Duodenal mucosa (tissue), 2 donors: ENCODE data around the gene PCDHGA1.

Experiments used
- H3K27ac ChIP-seq: one replicate; pipeline ENCODE4 v1.7.0; 2013; ENCODE audit warnings: low read depth, low read length
- H3K27me3 ChIP-seq, 2 donors: one replicate each; pipeline ENCODE4 v1.7.0; 2013; ENCODE audit warnings: low read length in 2 of 2, control low read depth in 1 of 2; ENCODE audit not compliant: insufficient read depth in 2 of 2, control insufficient read depth in 1 of 2
- H3K36me3 ChIP-seq, 2 donors: one replicate each; pipeline ENCODE4 v1.7.0; 2013; ENCODE audit warnings: low read length in 2 of 2, control low read depth in 1 of 2; ENCODE audit not compliant: insufficient read depth in 2 of 2, control insufficient read depth in 1 of 2
- H3K4me1 ChIP-seq, 2 donors: one replicate each; pipeline ENCODE4 v1.7.0; 2013; ENCODE audit warnings: low read length in 2 of 2, control low read depth in 1 of 2; ENCODE audit not compliant: insufficient read depth in 2 of 2, control insufficient read depth in 1 of 2
- H3K4me3 ChIP-seq, 2 donors: one replicate each; pipeline ENCODE4 v1.7.0; 2013; ENCODE audit warnings: low read length in 2 of 2, low read depth in 1 of 2
- H3K9ac ChIP-seq, 2 donors: one replicate each; pipeline ENCODE4 v1.7.0; 2013; ENCODE audit warnings: low read length in 2 of 2, low read depth in 1 of 2
- H3K9me3 ChIP-seq, 2 donors: one replicate each; pipeline ENCODE4 v1.7.0; 2013; ENCODE audit warnings: low read length in 2 of 2, control low read depth in 1 of 2; ENCODE audit not compliant: control insufficient read depth in 1 of 2

PCDHGA1 gene

DNA sequence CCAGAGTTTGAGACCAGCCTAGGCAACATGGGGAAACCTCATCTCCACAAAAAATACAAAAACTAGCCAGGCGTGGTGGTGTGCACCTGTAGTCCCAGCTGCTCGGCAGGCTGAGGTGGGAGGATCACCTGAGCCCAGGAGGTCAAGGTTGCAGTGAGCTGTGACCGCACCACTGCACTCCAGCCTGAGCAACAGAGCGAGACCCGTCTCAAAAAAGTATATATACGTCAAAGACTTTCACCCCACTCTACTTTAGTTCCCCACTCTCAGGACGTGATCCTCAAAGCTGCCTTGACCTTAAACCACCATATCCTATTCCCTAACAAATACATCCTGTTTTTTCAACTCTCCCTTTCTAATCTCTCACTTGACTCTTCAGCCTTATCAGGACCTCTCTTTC is 199.6 kb downstream of the PCDHGA1 start:
- Histone ChIP-seq H3K27me3 (no peaks in the 10 kb centered on the region), H3K27ac (no peak overlapping the region), H3K9ac (no peak overlapping the region), H3K4me1 (peaks cover 11 to 14% of the 10 kb centered on the region in 2 donors), H3K9me3 (no peaks in the 10 kb centered on the region), H3K4me3 (no peak overlapping the region), H3K36me3 (peaks cover 22 to 68% of the 10 kb centered on the region in 2 donors)

GRCh38 chr5:141532726-141533125 is 202.4 kb downstream of the PCDHGA1 start:
- Histone ChIP-seq H3K9ac (no peak overlapping the region), H3K9me3 (no peaks in the 10 kb centered on the region), H3K4me3 (no peak overlapping the region), H3K36me3 (peaks cover 20 to 49% of the 10 kb centered on the region in 2 donors), H3K4me1 (no peaks in the 10 kb centered on the region), H3K27ac (no peak overlapping the region), H3K27me3 (no peaks in the 10 kb centered on the region)

GRCh38 chr5:141533897-141534296 is 203.6 kb downstream of the PCDHGA1 start:
- Histone ChIP-seq H3K27me3 (no peaks in the 10 kb centered on the region), H3K27ac (no peak overlapping the region), H3K9ac (no peak overlapping the region), H3K9me3 (no peaks in the 10 kb centered on the region), H3K4me1 (no peaks in the 10 kb centered on the region), H3K4me3 (no peak overlapping the region), H3K36me3 (peaks cover 12 to 37% of the 10 kb centered on the region in 2 donors)

GRCh38 chr5:141534492-141535213 is 204.3 kb downstream of the PCDHGA1 start:
- Histone ChIP-seq H3K9me3 (no peaks in the 10 kb centered on the region), H3K36me3 (peaks cover 8 to 30% of the 10 kb centered on the region in 2 donors), H3K27ac (no peak overlapping the region), H3K4me1 (no peaks in the 10 kb centered on the region), H3K4me3 (no peak overlapping the region), H3K27me3 (no peaks in the 10 kb centered on the region), H3K9ac (no peak overlapping the region)

GRCh38 chr5:141543053-141543452 is 212.7 kb downstream of the PCDHGA1 start:
- no peak overlapping the region for H3K9ac ChIP-seq
- H3K9me3 ChIP-seq = peaks cover 7 to 12% of the 10 kb centered on the region in 2 donors
- no peaks in the 10 kb centered on the region for H3K4me1 ChIP-seq
- no peak overlapping the region for H3K27ac ChIP-seq
- peaks cover 12 to 23% of the 10 kb centered on the region in 2 donors for H3K36me3 ChIP-seq
- no peak overlapping the region for H3K4me3 ChIP-seq
- H3K27me3 ChIP-seq = no peaks in the 10 kb centered on the region

GRCh38 chr5:141547488-141547887 is 217.2 kb downstream of the PCDHGA1 start:
- Histone ChIP-seq H3K9me3 (peaks cover 11 to 16% of the 10 kb centered on the region in 2 donors), H3K9ac (no peak overlapping the region), H3K27me3 (no peaks in the 10 kb centered on the region), H3K4me3 (no peak overlapping the region), H3K36me3 (peaks cover 20 to 34% of the 10 kb centered on the region in 2 donors), H3K4me1 (no peaks in the 10 kb centered on the region), H3K27ac (no peak overlapping the region)

- peaks cover 20 to 34% of the 10 kb centered on the region in 2 donors for H3K36me3 ChIP-seq
- H3K9ac ChIP-seq = no peak overlapping the region
- no peaks in the 10 kb centered on the region for H3K27me3 ChIP-seq
- H3K4me1 ChIP-seq = no peaks in the 10 kb centered on the region
- H3K27ac ChIP-seq = no peak overlapping the region
- peaks cover 11 to 16% of the 10 kb centered on the region in 2 donors for H3K9me3 ChIP-seq
- H3K4me3 ChIP-seq = no peak overlapping the region
These were observed 217.6 kb downstream of the PCDHGA1 start for GRCh38 chr5:141547921-141548320.

DNA sequence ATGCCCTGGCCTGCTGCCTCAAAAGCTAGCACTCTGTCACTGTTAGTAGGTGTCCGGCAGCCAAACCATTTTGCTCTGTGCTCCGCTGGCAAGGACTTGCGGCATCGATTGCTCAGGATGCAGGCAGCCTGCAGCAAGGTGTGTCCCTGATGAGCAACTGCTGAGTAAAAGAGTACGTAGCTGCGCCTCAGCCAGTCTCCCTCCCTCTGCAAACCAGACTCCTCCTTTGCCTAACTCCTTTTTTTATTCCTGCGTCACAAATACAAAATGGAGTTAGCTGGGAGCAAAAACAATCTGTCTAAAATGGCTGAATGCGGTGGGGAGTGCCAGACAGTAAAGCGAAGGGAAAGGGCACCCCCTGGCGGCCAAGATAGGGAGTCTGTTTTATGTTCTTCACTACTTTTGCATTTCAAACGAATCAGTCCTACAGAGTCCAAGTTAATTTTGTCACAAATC is 227.4 kb downstream of the PCDHGA1 start:
- H3K27ac ChIP-seq = no peak overlapping the region
- no peaks in the 10 kb centered on the region for H3K9me3 ChIP-seq
- peak overlapping the region in 1 of 2 donors; percentile 19 for H3K4me3 ChIP-seq
- no peaks in the 10 kb centered on the region for H3K27me3 ChIP-seq
- peaks cover 0 to 12% of the 10 kb centered on the region in 2 donors for H3K4me1 ChIP-seq
- no peak overlapping the region for H3K9ac ChIP-seq
- H3K36me3 ChIP-seq = peaks cover 10 to 25% of the 10 kb centered on the region in 2 donors

GRCh38 chr5:141558150-141558549 is 227.8 kb downstream of the PCDHGA1 start:
- Histone ChIP-seq H3K4me3 (no peak overlapping the region), H3K9ac (no peak overlapping the region), H3K27ac (no peak overlapping the region), H3K9me3 (no peaks in the 10 kb centered on the region), H3K4me1 (peaks cover 0 to 12% of the 10 kb centered on the region in 2 donors), H3K27me3 (no peaks in the 10 kb centered on the region), H3K36me3 (peaks cover 13 to 30% of the 10 kb centered on the region in 2 donors)

DNA sequence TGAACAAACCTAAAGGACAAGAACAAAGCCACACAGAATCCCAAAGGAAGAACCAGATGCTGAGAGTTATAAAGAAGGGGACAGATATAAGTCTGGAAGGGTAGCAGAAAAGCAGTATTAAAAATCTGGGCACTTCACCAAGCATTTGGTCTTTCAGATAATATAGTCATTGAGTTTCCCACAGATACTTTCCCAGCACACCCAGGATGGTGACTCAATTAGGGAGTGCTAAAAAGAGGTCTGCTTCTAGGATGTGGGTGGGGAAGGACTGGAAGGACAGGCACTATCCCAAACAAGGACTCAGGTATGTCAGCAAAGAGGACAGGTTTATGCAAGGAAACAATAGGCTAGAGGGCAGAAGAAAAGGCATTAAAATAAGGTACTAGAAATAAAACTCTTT is 229.1 kb downstream of the PCDHGA1 start:
- H3K9me3 ChIP-seq = no peaks in the 10 kb centered on the region
- no peak overlapping the region for H3K9ac ChIP-seq
- no peak overlapping the region for H3K27ac ChIP-seq
- peaks cover 19 to 38% of the 10 kb centered on the region in 2 donors for H3K36me3 ChIP-seq
- peaks cover 0 to 12% of the 10 kb centered on the region in 2 donors for H3K4me1 ChIP-seq
- H3K27me3 ChIP-seq = no peaks in the 10 kb centered on the region
- no peak overlapping the region for H3K4me3 ChIP-seq
